Sigmoid colon (tissue), 7 donors: ENCODE results near the gene HMCN1. TPM values are rescaled to one million over a fixed set of nuclear protein-coding genes. Genes with fewer than 3 reads are reported as not detected.

Experiments used
- DNase-seq: peaks from one replicate; pipeline ENCODE4 v3.0.0-alpha.2; 2019
- H3K27ac ChIP-seq, 4 donors: fragments of 200-600 bp; sonication (generic); one replicate each; pipeline ENCODE4 v1.5.1; 2016 to 2019; ENCODE audit warnings: mild to moderate bottlenecking in 1 of 4
- H3K27me3 ChIP-seq, 3 donors: fragments of 200-600 bp; sonication (generic); one replicate each; pipeline ENCODE4 v1.5.1; 2019; ENCODE audit warnings: mild to moderate bottlenecking in 1 of 3
- H3K36me3 ChIP-seq, 4 donors: fragments of 200-600 bp; sonication (generic); one replicate each; pipeline ENCODE4 v1.5.1; 2016 to 2019
- H3K4me1 ChIP-seq, 4 donors: fragments of 200-600 bp; sonication (generic); one replicate each; pipeline ENCODE4 v1.5.1; 2017 to 2019
- H3K4me3 ChIP-seq, 4 donors: fragments of 200-600 bp; sonication (generic); one replicate each; pipeline ENCODE4 v1.5.1; 2017 to 2019; ENCODE audit warnings: mild to moderate bottlenecking in 2 of 4, moderate library complexity in 1 of 4
- H3K9me3 ChIP-seq, 4 donors: fragments of 200-600 bp in 3 of 4; sonication (generic) in 3 of 4; one replicate each; pipeline versions ENCODE4 v1.5.1 to v1.6.1; 2013 to 2019
- EP300 ChIP-seq, 4 donors: sonication (generic); formaldehyde crosslinking; IDR thresholded peaks; one replicate each; pipeline ENCODE4 v1.6.1; 2017; ENCODE audit warnings: antibody characterized with exemption in 4 of 4
- POLR2A ChIP-seq, 2 donors: fragments of 450-650 bp; IDR thresholded peaks; one replicate each; pipeline ENCODE4 v1.6.1; 2016; ENCODE audit warnings: antibody characterized with exemption in 2 of 2, mild to moderate bottlenecking in 2 of 2, moderate library complexity in 2 of 2
- POLR2AphosphoS5 ChIP-seq, 4 donors: sonication (generic); formaldehyde crosslinking; IDR thresholded peaks; one replicate each; pipeline ENCODE4 v1.6.1; 2017; ENCODE audit warnings: antibody characterized with exemption in 4 of 4
- WGBS, 2 donors: extraction: QIAGEN DNeasy Blood & Tissue Kit; methylation state at CpG; one replicate each; pipeline ENCODE4 v1.1.7; 2013; 5-methylcytosine and 5-hydroxymethylcytosine counted together
- intact Hi-C: fragments of 100-400 bp; cut with DNase I; formaldehyde crosslinking; loops from one replicate; pipeline ENCODE4 v1.15.1; 2023
- polyA plus RNA-seq, 3 donors: library from polyadenylated mRNA; stranded (reverse); fragments of 200-250 nt; gene quantifications; one replicate each; pipeline ENCODE4 v1.2.3, GENCODE V29; 2013
- total RNA-seq, 4 donors: library from RNA; depleted of rRNA; stranded (reverse); fragments of >200 nt; gene quantifications; one replicate each; pipeline ENCODE4 v1.1.0, GENCODE V29; 2016
- TF ChIP-seq, protein P1 (sequence below), 4 experiments: fragments of 450-650 bp in 3 of 4; fragments of 200-600 bp in 1 of 4; IDR thresholded peaks; one replicate each; pipeline ENCODE4 v1.5.1; 2016 to 2019; ENCODE audit warnings: antibody characterized with exemption in 4 of 4, mild to moderate bottlenecking in 3 of 4, moderate library complexity in 2 of 4
- donor health status: healthy with polysubstance abuse.
- donor health status: Bipolar disorder and iron deficiency.
- donor health status: healthy.

The HMCN1 gene
- total and polyA plus RNA-seq, 7 donors: under 0.01 to 22.7 (median 6.7) TPM

DNA sequence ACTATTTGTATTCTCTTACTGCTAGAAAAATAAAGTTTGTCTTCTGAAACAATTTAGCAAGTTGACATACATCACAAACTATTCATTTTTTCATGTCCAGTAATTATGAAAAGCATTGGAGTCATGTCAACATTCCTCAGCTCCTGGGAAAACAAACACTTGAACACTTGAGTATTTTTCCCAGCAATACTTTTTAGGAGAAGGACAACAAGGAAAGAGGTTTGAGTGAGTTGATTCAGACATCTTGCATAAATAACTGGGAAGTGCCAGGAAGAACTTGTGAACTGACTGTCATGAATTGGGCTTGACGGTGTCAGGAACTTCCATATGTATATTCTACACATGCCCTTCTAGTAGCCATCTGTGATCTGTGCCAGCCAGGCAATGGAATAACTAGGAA, 195.6 kb downstream of the HMCN1 start:
- no peaks in the 10 kb centered on the region for H3K9me3 ChIP-seq
- no peak for DNase-seq
- WGBS, 2 donors: 81 to 89% methylated on average over 1 of the region's 1 CpG
- H3K27ac ChIP-seq: peak overlapping the region in 1 of 4 donors; percentile 12
- H3K4me1 ChIP-seq: no peaks in the 10 kb centered on the region
- H3K36me3 ChIP-seq: no peaks in the 10 kb centered on the region
- TF ChIP-seq, protein P1, sequence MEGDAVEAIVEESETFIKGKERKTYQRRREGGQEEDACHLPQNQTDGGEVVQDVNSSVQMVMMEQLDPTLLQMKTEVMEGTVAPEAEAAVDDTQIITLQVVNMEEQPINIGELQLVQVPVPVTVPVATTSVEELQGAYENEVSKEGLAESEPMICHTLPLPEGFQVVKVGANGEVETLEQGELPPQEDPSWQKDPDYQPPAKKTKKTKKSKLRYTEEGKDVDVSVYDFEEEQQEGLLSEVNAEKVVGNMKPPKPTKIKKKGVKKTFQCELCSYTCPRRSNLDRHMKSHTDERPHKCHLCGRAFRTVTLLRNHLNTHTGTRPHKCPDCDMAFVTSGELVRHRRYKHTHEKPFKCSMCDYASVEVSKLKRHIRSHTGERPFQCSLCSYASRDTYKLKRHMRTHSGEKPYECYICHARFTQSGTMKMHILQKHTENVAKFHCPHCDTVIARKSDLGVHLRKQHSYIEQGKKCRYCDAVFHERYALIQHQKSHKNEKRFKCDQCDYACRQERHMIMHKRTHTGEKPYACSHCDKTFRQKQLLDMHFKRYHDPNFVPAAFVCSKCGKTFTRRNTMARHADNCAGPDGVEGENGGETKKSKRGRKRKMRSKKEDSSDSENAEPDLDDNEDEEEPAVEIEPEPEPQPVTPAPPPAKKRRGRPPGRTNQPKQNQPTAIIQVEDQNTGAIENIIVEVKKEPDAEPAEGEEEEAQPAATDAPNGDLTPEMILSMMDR (IDR thresholded peaks at IDR 0.05): no peak
- TF ChIP-seq POLR2AphosphoS5 (IDR thresholded peaks at IDR 0.05) (no peak), POLR2A (IDR thresholded peaks at IDR 0.05) (no peak), EP300 (IDR thresholded peaks at IDR 0.05) (no peak)
- intact Hi-C loops: no loop called here
- H3K4me3 ChIP-seq: no peak overlapping the region
- H3K27me3 ChIP-seq: no peaks in the 10 kb centered on the region

DNA sequence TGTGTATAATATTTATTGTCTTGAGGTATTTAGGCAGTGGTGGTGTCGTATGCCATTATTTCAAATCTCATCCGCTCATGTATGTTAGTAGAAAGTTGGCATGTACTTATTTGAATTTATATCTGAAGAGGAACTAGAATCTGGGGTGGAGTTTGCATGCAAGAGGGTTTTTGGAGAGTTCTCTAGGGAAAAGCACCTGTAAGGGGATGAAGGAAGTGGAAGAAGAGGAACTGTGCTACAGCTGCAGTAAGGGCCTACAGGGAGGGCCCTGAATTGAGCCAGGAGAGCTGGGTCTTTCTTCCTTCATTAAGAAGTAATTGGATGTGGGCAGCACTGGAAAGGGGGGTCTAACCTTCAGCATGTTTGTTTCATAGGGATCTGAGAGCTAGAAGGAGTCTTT, 197.2 kb downstream of the HMCN1 start:
- 91 to 96% methylated on average over 2 of the region's 2 CpGs for WGBS, 2 donors
- H3K27ac ChIP-seq: no peak overlapping the region
- intact Hi-C loops: no loop called here
- no peaks in the 10 kb centered on the region for H3K9me3 ChIP-seq
- no peak overlapping the region for H3K4me3 ChIP-seq
- H3K4me1 ChIP-seq: no peaks in the 10 kb centered on the region
- TF ChIP-seq EP300 (IDR thresholded peaks at IDR 0.05): no peak
- TF ChIP-seq, protein P1 (IDR thresholded peaks at IDR 0.05): no peak
- no peak for TF ChIP-seq POLR2A (IDR thresholded peaks at IDR 0.05)
- no peak for TF ChIP-seq POLR2AphosphoS5 (IDR thresholded peaks at IDR 0.05)
- no peaks in the 10 kb centered on the region for H3K36me3 ChIP-seq
- no peaks in the 10 kb centered on the region for H3K27me3 ChIP-seq
- DNase-seq: no peak

DNA sequence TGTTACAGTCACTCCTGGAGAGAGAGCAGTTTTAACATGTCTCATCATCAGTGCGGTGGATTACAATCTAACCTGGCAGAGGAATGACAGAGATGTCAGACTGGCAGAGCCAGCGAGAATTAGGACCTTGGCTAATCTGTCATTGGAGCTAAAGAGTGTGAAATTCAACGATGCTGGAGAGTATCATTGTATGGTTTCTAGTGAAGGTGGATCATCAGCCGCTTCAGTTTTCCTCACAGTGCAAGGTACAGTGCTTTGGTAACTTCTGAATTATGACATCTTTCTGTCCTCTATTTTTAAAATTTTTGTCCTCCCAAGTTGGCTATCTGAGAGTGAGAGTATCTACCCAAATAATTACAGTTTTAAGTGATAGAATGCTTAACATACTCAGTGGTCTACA, 199.4 kb downstream of the HMCN1 start:
- Histone ChIP-seq H3K4me3 (no peak overlapping the region), H3K36me3 (no peaks in the 10 kb centered on the region), H3K4me1 (no peaks in the 10 kb centered on the region), H3K27me3 (no peaks in the 10 kb centered on the region), H3K27ac (no peak overlapping the region), H3K9me3 (no peaks in the 10 kb centered on the region)
- intact Hi-C loops: no loop called here
- DNase-seq: no peak
- TF ChIP-seq, protein P1 (IDR thresholded peaks at IDR 0.05): no peak
- TF ChIP-seq POLR2AphosphoS5 (IDR thresholded peaks at IDR 0.05): no peak
- 90 to 92% methylated on average over 4 of the region's 4 CpGs for WGBS, 2 donors

DNA sequence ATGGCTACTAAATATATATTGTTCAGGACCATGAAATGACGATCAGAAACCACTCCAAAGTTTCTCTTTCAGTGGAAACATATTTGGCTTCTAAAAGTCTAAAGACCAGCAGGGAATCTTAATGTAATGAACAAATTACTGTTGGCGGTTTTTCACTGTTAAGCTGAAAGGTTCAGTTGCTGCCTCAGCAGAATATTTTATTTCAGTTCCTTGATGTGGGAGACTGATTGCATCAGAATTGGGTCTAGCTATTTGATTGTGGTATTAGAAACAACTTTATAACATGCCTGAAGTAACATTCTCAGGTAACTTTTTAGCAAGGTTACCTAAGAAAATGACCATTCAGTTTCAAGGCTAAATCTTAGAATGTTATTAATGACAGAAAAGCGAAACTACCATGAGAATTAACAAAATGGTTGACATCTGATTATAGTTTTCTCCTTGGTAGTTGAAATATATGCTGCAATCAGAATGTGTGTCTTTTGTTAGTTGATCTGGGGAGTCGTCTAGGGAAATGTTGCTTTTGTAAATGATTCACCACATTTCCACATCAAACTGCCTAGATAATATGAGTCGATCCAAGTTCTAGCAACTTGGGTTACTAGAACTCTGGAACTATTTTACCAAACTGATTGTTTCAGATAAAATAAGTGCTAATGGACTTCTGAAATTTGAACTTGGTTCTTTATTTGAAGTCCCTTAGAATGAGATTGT, 200.4 kb downstream of the HMCN1 start:
- WGBS, 2 donors: 69 to 77% methylated on average over 5 of the region's 5 CpGs
- Histone ChIP-seq H3K4me3 (no peak overlapping the region), H3K27ac (no peak overlapping the region), H3K27me3 (no peaks in the 10 kb centered on the region), H3K9me3 (no peaks in the 10 kb centered on the region), H3K4me1 (no peaks in the 10 kb centered on the region), H3K36me3 (no peaks in the 10 kb centered on the region)
- TF ChIP-seq EP300 (IDR thresholded peaks at IDR 0.05) (no peak), POLR2A (IDR thresholded peaks at IDR 0.05) (no peak), POLR2AphosphoS5 (IDR thresholded peaks at IDR 0.05) (no peak)
- TF ChIP-seq, protein P1 (IDR thresholded peaks at IDR 0.05): no peak
- intact Hi-C loops: no loop called here
- no peak for DNase-seq

DNA sequence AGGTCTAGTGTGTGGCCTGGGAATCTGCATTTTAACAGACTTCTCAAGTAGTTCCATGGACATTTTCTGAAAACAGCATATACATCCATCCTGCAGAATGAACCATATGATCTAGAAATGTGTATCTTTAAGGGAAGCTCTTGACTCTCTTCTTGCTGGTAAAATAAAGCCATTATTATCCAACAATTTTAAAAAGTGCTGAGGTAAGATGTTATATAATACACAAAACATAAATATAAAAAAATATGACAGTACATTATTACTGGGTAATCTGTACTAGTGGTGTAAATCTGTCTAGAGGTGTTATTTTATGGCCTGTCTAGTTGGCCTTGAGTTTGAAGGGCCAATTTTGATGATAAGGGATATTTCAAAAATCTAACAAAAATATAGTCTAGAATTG, 201.2 kb downstream of the HMCN1 start:
- H3K4me1 ChIP-seq: no peaks in the 10 kb centered on the region
- H3K4me3 ChIP-seq: no peak overlapping the region
- H3K9me3 ChIP-seq: no peaks in the 10 kb centered on the region
- no peaks in the 10 kb centered on the region for H3K36me3 ChIP-seq
- H3K27me3 ChIP-seq: no peaks in the 10 kb centered on the region
- no peak for TF ChIP-seq EP300 (IDR thresholded peaks at IDR 0.05)
- no peak for TF ChIP-seq POLR2AphosphoS5 (IDR thresholded peaks at IDR 0.05)
- TF ChIP-seq POLR2A (IDR thresholded peaks at IDR 0.05): no peak
- TF ChIP-seq, protein P1 (IDR thresholded peaks at IDR 0.05): no peak
- DNase-seq: no peak
- intact Hi-C loops: no loop called here
- H3K27ac ChIP-seq: no peak overlapping the region
